GM23338 (cell line): ENCODE data around the gene SMIM13. TPM values are rescaled to one million over a fixed set of nuclear protein-coding genes. Genes with fewer than 3 reads are reported as not detected.

Source experiments
- ATAC-seq: fragments of 200-7000 bp; cut with Tn5 transposase; 3 replicates; pipeline ENCODE4 v1.9.1; 2020
- DNase-seq: peaks from one replicate; pipeline ENCODE4 v3.0.0-alpha.2; 2015; ENCODE audit warnings: low spot score
- H2AFZ ChIP-seq: fragments of 200-600 bp; sonication (generic); 2 replicates; pipeline ENCODE4 v1.8.0; 2016; ENCODE audit warnings: antibody characterized with exemption, mild to moderate bottlenecking, moderate library complexity
- H3F3A ChIP-seq: fragments of 200-600 bp; sonication (generic); replicated peaks from 2 replicates; pipeline ENCODE4 v1.8.0; 2017; ENCODE audit warnings: antibody characterized with exemption, mixed run types, low read depth
- H3K27ac ChIP-seq: fragments of 200-600 bp; sonication (generic); 2 replicates; pipeline ENCODE4 v1.6.1; 2016; ENCODE audit warnings: low read depth
- H3K27me3 ChIP-seq: fragments of 200-600 bp; sonication (generic); 2 replicates; pipeline ENCODE4 v1.8.0; 2016; ENCODE audit warnings: mild to moderate bottlenecking, mixed run types, moderate library complexity; ENCODE audit not compliant: insufficient read depth
- H3K36me3 ChIP-seq: fragments of 200-600 bp; sonication (generic); 2 replicates; pipeline ENCODE4 v1.8.0; 2016; ENCODE audit warnings: mild to moderate bottlenecking; ENCODE audit not compliant: insufficient read depth
- H3K4me1 ChIP-seq: fragments of 200-600 bp; sonication (generic); 2 replicates; pipeline ENCODE4 v1.8.0; 2016; ENCODE audit warnings: mild to moderate bottlenecking, moderate library complexity; ENCODE audit not compliant: insufficient read depth
- H3K4me2 ChIP-seq: fragments of 200-600 bp; sonication (generic); 2 replicates; pipeline ENCODE4 v1.7.1; 2017; ENCODE audit warnings: mixed run types
- H3K4me3 ChIP-seq: fragments of 200-600 bp; sonication (generic); 2 replicates; pipeline ENCODE4 v1.6.1; 2016; ENCODE audit warnings: mixed run types
- H3K79me2 ChIP-seq: fragments of 200-600 bp; sonication (generic); replicated peaks from 2 replicates; pipeline ENCODE4 v1.8.0; 2017; ENCODE audit warnings: mild to moderate bottlenecking; ENCODE audit not compliant: insufficient read depth
- H3K9me2 ChIP-seq: fragments of 200-600 bp; sonication (generic); 2 replicates; pipeline ENCODE4 v1.8.0; 2017; ENCODE audit not compliant: insufficient read depth
- H4K20me1 ChIP-seq: fragments of 200-600 bp; sonication (generic); replicated peaks from 2 replicates; pipeline ENCODE4 v1.8.0; 2017; ENCODE audit warnings: mild to moderate bottlenecking; ENCODE audit not compliant: insufficient read depth
- H3K27ac Mint-ChIP-seq: 2 replicates; pipeline ENCODE4 v1.8.0; 2020; ENCODE audit warnings: inconsistent platforms, mild to moderate bottlenecking, moderate library complexity, mixed read lengths
- H3K27me3 Mint-ChIP-seq: 3 replicates; pipeline ENCODE4 v1.8.0; 2022; ENCODE audit warnings: low read depth, mild to moderate bottlenecking, moderate library complexity, mixed read lengths, inconsistent platforms; ENCODE audit not compliant: insufficient read depth, poor library complexity
- H3K36me3 Mint-ChIP-seq: 3 replicates; pipeline ENCODE4 v1.8.0; 2021; ENCODE audit warnings: low read depth, mild to moderate bottlenecking, inconsistent platforms, moderate library complexity, mixed read lengths
- H3K4me1 Mint-ChIP-seq: 3 replicates; pipeline ENCODE4 v1.8.0; 2020; ENCODE audit warnings: mild to moderate bottlenecking, inconsistent platforms, mixed read lengths
- H3K4me3 Mint-ChIP-seq: 3 replicates; pipeline ENCODE4 v1.8.0; 2021; ENCODE audit warnings: moderate library complexity, mild to moderate bottlenecking, inconsistent platforms, mixed read lengths
- H3K9me3 Mint-ChIP-seq: 3 replicates; pipeline ENCODE4 v1.8.0; 2020; ENCODE audit warnings: moderate library complexity, mild to moderate bottlenecking, inconsistent platforms, mixed read lengths
- CTCF ChIP-seq, 2 experiments: fragments of 200-600 bp in 1 of 2; sonication (generic) in 1 of 2; conservative IDR thresholded peaks; 2 replicates each; pipeline versions ENCODE4 v1.5.1 to v1.6.1; 2016 to 2017; ENCODE audit warnings: antibody characterized with exemption in 2 of 2, low read depth in 2 of 2, mild to moderate bottlenecking in 2 of 2, moderate library complexity in 1 of 2
- EZH2 ChIP-seq: fragments of 200-600 bp; sonication (generic); IDR thresholded peaks from one replicate; pipeline ENCODE4 v1.8.0; 2017; ENCODE audit warnings: antibody characterized with exemption, mild to moderate bottlenecking, low read depth; ENCODE audit not compliant: unreplicated experiment
- JUNB ChIP-seq: IDR thresholded peaks from one replicate; pipeline ENCODE4 v1.6.1; 2016; ENCODE audit warnings: antibody characterized with exemption; ENCODE audit not compliant: unreplicated experiment
- NANOG ChIP-seq: IDR thresholded peaks from 2 replicates; pipeline ENCODE4 v1.6.1; 2016; ENCODE audit warnings: antibody characterized with exemption, borderline replicate concordance
- POLR2AphosphoS5 ChIP-seq: IDR thresholded peaks from 2 replicates; pipeline ENCODE4 v1.6.1; 2016; ENCODE audit warnings: antibody characterized with exemption, low read depth
- REST ChIP-seq: IDR thresholded peaks from one replicate; pipeline ENCODE4 v1.6.1; 2018; ENCODE audit warnings: antibody characterized with exemption; ENCODE audit not compliant: unreplicated experiment
- STAT1 ChIP-seq: IDR thresholded peaks from one replicate; pipeline ENCODE4 v1.6.1; 2016; ENCODE audit warnings: antibody characterized with exemption; ENCODE audit not compliant: unreplicated experiment
- ZNF114 ChIP-seq: fragments of 250-450 bp; sonication (Bioruptor Pico); IDR thresholded peaks from 2 replicates; pipeline ENCODE4 v1.5.0; 2020; ENCODE audit warnings: mild to moderate bottlenecking, moderate library complexity
- ZNF331 ChIP-seq: fragments of 250-450 bp; sonication (Bioruptor Pico); IDR thresholded peaks from 2 replicates; pipeline ENCODE4 v1.5.0; 2020; ENCODE audit warnings: low read depth, mild to moderate bottlenecking, moderate library complexity
- ZNF462 ChIP-seq: fragments of 250-450 bp; sonication (Bioruptor Pico); IDR thresholded peaks from 2 replicates; pipeline ENCODE4 v1.5.0; 2020; ENCODE audit warnings: mild to moderate bottlenecking, moderate library complexity
- polyA plus RNA-seq: library from polyadenylated mRNA; unstranded; fragments of >200 nt; fragmentation: Nextera tagmentation; extraction: Ambion mirVana; gene quantifications from 2 replicates; pipeline ENCODE4 v1.2.1, GENCODE V29; 2016
- total RNA-seq: library from RNA; depleted of rRNA; stranded (reverse); fragments of >200 nt; shearing (Covaris generic); gene quantifications from 2 replicates; pipeline ENCODE4 v1.2.3, GENCODE V29; 2014

The SMIM13 gene
- total and polyA plus RNA-seq, 2 experiments from 2014 or later, result 7.2 to 12.7 TPM

- Histone ChIP-seq H2AFZ (no peak overlapping the region), H3K9me2 (peaks cover 6% of the 10 kb centered on the region; the same call in 1 of the 2 replicates), H3K4me1 (peaks cover 14% of the 10 kb centered on the region), H3K4me2 (no peak overlapping the region), H3K79me2 (no peaks in the 10 kb centered on the region), H4K20me1 (no peaks in the 10 kb centered on the region), H3K27ac (no peak overlapping the region), H3K36me3 (peaks cover 6% of the 10 kb centered on the region), H3K27me3 (no peaks in the 10 kb centered on the region), H3F3A (no peaks in the 10 kb centered on the region), H3K4me3 (no peak overlapping the region)
- H3K36me3 Mint-ChIP-seq, result peaks cover 33% of the 10 kb centered on the region
- TF ChIP-seq EZH2, result no peak
- TF ChIP-seq ZNF462 (CRISPR knock-in tag), result no peak
- no peak for TF ChIP-seq NANOG
- TF ChIP-seq ZNF331, result no peak
- no peak for TF ChIP-seq REST
- no peak for TF ChIP-seq JUNB
- TF ChIP-seq ZNF114 (CRISPR knock-in tag), result no peak
- no peak for TF ChIP-seq STAT1
- TF ChIP-seq POLR2AphosphoS5, result no peak
- TF ChIP-seq CTCF (conservative IDR thresholded peaks at IDR 0.05; ENCODE audit: low read depth in 2 of 2), result no peak
- H3K4me3 Mint-ChIP-seq, result no peak overlapping the region
- DNase-seq (no peak), ATAC-seq (no peak)
- no peak overlapping the region for H3K27ac Mint-ChIP-seq
- H3K27me3 Mint-ChIP-seq, result peaks cover 4% of the 10 kb centered on the region
- peaks cover 16% of the 10 kb centered on the region; the same call in 2 of the 3 replicates for H3K9me3 Mint-ChIP-seq
- peaks cover 13% of the 10 kb centered on the region for H3K4me1 Mint-ChIP-seq
Observed at GRCh38 chr6:11183761-11184362, 90.2 kb downstream of the SMIM13 start.
